ENCODE data around the gene SLC39A12. TPM values are rescaled to one million over a fixed set of nuclear protein-coding genes. Genes with fewer than 3 reads are reported as not detected.

The SLC39A12 gene
- total and polyA plus RNA-seq, 8 donors = not detected

DNA sequence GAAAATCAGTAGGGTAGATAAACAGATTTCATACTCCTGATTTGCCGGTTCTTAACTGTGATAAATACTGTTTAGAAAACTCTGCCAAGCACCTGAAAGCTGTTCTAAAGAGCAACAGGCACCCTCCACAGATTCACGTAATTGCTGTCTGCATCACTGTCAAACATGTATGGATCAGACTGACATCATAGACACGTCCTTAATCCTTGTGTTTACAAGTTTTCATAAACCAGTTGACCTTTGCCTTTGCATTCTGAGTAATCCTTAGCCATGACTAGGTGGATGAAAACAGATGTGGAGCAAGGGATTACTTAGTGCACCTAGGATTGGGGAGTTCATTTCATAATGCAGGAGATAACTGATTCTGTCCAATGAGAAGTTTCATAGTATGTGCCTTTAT is 41.6 kb downstream of the SLC39A12 start:
- H3K9me3 ChIP-seq = no peaks in the 10 kb centered on the region
- no peaks in the 10 kb centered on the region for H3K27me3 ChIP-seq
- no peaks in the 10 kb centered on the region for H3K4me1 ChIP-seq
- intact Hi-C loops (cut with DNase I; ENCODE audit: low total_unique reads) = no loop called here
- WGBS, 5 donors = 46 to 60% (median 51%) methylated on average over 3 of the region's 3 CpGs
- no peak overlapping the region for H3K27ac ChIP-seq
- no peak for DNase-seq
- no peak overlapping the region for H3K4me3 ChIP-seq
- H3K36me3 ChIP-seq = no peaks in the 10 kb centered on the region
- no peak for TF ChIP-seq EP300 (IDR thresholded peaks at IDR 0.05)
- no peak for TF ChIP-seq POLR2AphosphoS5 (IDR thresholded peaks at IDR 0.05)
- no peak for TF ChIP-seq POLR2A (IDR thresholded peaks at IDR 0.05)
- TF ChIP-seq CTCF (IDR thresholded peaks at IDR 0.05) = no peak

DNA sequence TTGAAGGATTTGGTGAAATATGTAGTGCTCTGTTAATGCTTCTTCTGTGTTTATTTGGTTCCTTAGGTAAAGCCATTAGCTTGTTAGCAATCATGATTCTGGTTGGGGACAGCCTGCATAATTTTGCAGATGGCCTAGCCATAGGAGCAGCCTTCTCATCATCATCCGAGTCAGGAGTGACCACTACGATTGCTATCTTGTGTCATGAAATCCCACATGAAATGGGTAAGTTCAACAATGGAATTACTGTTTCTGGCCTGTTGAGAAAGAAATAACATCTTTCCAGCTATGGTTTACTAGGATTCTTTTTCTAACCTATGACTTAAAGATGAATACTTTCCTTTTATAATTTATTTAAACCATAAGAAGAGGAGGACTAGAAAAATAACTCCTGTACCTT is 48.9 kb downstream of the SLC39A12 start:
- Histone ChIP-seq H3K4me1 (peaks cover 0 to 8% (median 3%) of the 10 kb centered on the region in 4 donors), H3K36me3 (no peaks in the 10 kb centered on the region), H3K27me3 (no peaks in the 10 kb centered on the region), H3K9me3 (no peaks in the 10 kb centered on the region), H3K27ac (no peak overlapping the region), H3K4me3 (no peak overlapping the region)
- WGBS, 5 donors = 90 to 97% (median 91%) methylated on average over 2 of the region's 2 CpGs
- intact Hi-C loops (cut with DNase I; ENCODE audit: low total_unique reads) = no loop called here
- DNase-seq = no peak
- TF ChIP-seq POLR2A (IDR thresholded peaks at IDR 0.05) = no peak
- TF ChIP-seq CTCF (IDR thresholded peaks at IDR 0.05) = no peak
- TF ChIP-seq POLR2AphosphoS5 (IDR thresholded peaks at IDR 0.05) = no peak
- TF ChIP-seq EP300 (IDR thresholded peaks at IDR 0.05) = no peak

DNA sequence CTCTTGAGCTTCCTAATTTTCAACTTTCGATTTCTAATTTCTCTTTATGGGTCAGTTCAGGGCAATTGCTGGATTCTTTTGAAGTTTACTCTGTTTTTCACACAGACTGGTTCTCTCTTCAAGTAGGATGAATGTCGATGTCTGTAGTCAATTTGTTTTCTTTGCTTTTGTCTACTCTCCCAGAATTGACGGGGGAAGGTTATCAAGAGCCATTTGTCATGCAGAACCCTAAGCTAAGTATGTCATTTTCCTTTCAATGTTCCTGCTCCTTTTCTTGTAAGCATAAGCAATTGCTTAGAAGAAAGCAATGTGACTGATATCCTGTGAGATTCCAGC is 53.7 kb downstream of the SLC39A12 start:
- 13 to 22% (median 19%) methylated on average over 3 of the region's 3 CpGs for WGBS, 5 donors
- TF ChIP-seq CTCF (IDR thresholded peaks at IDR 0.05) = no peak
- no peak for TF ChIP-seq POLR2AphosphoS5 (IDR thresholded peaks at IDR 0.05)
- Histone ChIP-seq H3K9me3 (no peaks in the 10 kb centered on the region), H3K4me3 (no peak overlapping the region), H3K27ac (no peak overlapping the region), H3K4me1 (peaks cover 0 to 18% (median 7%) of the 10 kb centered on the region in 4 donors), H3K27me3 (no peaks in the 10 kb centered on the region), H3K36me3 (no peaks in the 10 kb centered on the region)
- intact Hi-C loops (cut with DNase I; ENCODE audit: low total_unique reads) = no loop called here
- DNase-seq = no peak

- no peaks in the 10 kb centered on the region for H3K9me3 ChIP-seq
- no peaks in the 10 kb centered on the region for H3K27me3 ChIP-seq
- peak in 1 of 2 donors; percentile 58 for DNase-seq
- no peaks in the 10 kb centered on the region for H3K36me3 ChIP-seq
- no peak overlapping the region for H3K27ac ChIP-seq
- H3K4me1 ChIP-seq = peaks cover 0 to 18% (median 7%) of the 10 kb centered on the region in 4 donors
- TF ChIP-seq CTCF (IDR thresholded peaks at IDR 0.05) (no peak), POLR2A (IDR thresholded peaks at IDR 0.05) (no peak), EP300 (IDR thresholded peaks at IDR 0.05) (no peak), POLR2AphosphoS5 (IDR thresholded peaks at IDR 0.05) (no peak)
- no peak overlapping the region for H3K4me3 ChIP-seq
- intact Hi-C loops (cut with DNase I; ENCODE audit: low total_unique reads) = no loop called here
- 7 to 22% (median 14%) methylated on average over 6 of the region's 6 CpGs for WGBS, 5 donors
These were observed 54.2 kb downstream of the SLC39A12 start for GRCh38 chr10:18005781-18006456.

Measured in stomach (tissue), 9 donors.